Kidney epithelial cell (primary cell): Measurements from ENCODE around the gene NRP1. TPM values are rescaled to one million over a fixed set of nuclear protein-coding genes. Genes with fewer than 3 reads are reported as not detected.

ENCODE experiments used
- DNase-seq: peaks from one replicate; pipeline ENCODE4 v3.0.0-alpha.2; 2010; ENCODE audit warnings: low read depth
- H3K27me3 ChIP-seq: 2 replicates; pipeline ENCODE4 v1.6.0; 2011; ENCODE audit warnings: low read length; ENCODE audit not compliant: control insufficient read depth, insufficient read depth
- H3K36me3 ChIP-seq: 2 replicates; pipeline ENCODE4 v1.5.1; 2011; ENCODE audit warnings: low read length; ENCODE audit not compliant: control insufficient read depth, insufficient read depth
- H3K4me3 ChIP-seq: 2 replicates; pipeline ENCODE4 v1.5.1; 2011; ENCODE audit warnings: low read depth, mild to moderate bottlenecking, control low read depth, low read length
- CTCF ChIP-seq: IDR thresholded peaks from 2 replicates; pipeline ENCODE4 v1.5.1; 2011; ENCODE audit warnings: mild to moderate bottlenecking, moderate library complexity, low read length, control low read depth, inconsistent platforms; ENCODE audit not compliant: insufficient read depth, poor library complexity, severe bottlenecking
- total RNA-seq: library from RNA; depleted of rRNA; stranded (reverse); fragments of >200 nt; gene quantifications from 2 replicates; pipeline ENCODE4 v1.2.3, GENCODE V29; 2015

Gene NRP1
- total RNA-seq, 1 donor from 2014 or later = 72.6 TPM

GRCh38 chr10:33270971-33271370, 63.5 kb downstream of the NRP1 start:
- H3K4me3 ChIP-seq = no peak overlapping the region
- no peak for TF ChIP-seq CTCF
- no peaks in the 10 kb centered on the region for H3K27me3 ChIP-seq
- no peak for DNase-seq
- peaks cover 3% of the 10 kb centered on the region for H3K36me3 ChIP-seq

GRCh38 chr10:33267708-33268107, 66.8 kb downstream of the NRP1 start:
- peaks cover 3% of the 10 kb centered on the region for H3K36me3 ChIP-seq
- DNase-seq = no peak
- no peaks in the 10 kb centered on the region for H3K27me3 ChIP-seq
- TF ChIP-seq CTCF = no peak
- H3K4me3 ChIP-seq = no peak overlapping the region

- Histone ChIP-seq H3K4me3 (no peak overlapping the region), H3K27me3 (no peaks in the 10 kb centered on the region), H3K36me3 (peaks cover 3% of the 10 kb centered on the region)
- no peak for DNase-seq
- no peak for TF ChIP-seq CTCF
These were observed 68.8 kb downstream of the NRP1 start for GRCh38 chr10:33265621-33266020.

- Histone ChIP-seq H3K4me3 (no peak overlapping the region), H3K27me3 (no peaks in the 10 kb centered on the region), H3K36me3 (peaks cover 3% of the 10 kb centered on the region)
- no peak for DNase-seq
- no peak for TF ChIP-seq CTCF
These were observed 71.0 kb downstream of the NRP1 start for GRCh38 chr10:33263453-33263852.

GRCh38 chr10:33262871-33263270, 71.6 kb downstream of the NRP1 start:
- TF ChIP-seq CTCF = no peak
- Histone ChIP-seq H3K36me3 (peaks cover 3% of the 10 kb centered on the region), H3K4me3 (no peak overlapping the region), H3K27me3 (no peaks in the 10 kb centered on the region)
- no peak for DNase-seq

- TF ChIP-seq CTCF = no peak
- H3K4me3 ChIP-seq = no peak overlapping the region
- peaks cover 2% of the 10 kb centered on the region for H3K36me3 ChIP-seq
- H3K27me3 ChIP-seq = no peaks in the 10 kb centered on the region
- DNase-seq = no peak
These were observed 73.9 kb downstream of the NRP1 start for GRCh38 chr10:33260403-33261149.
